Measurements from ENCODE around the gene IL21R. TPM values are rescaled to one million over a fixed set of nuclear protein-coding genes. Genes with fewer than 3 reads are reported as not detected.

The IL21R gene
- total RNA-seq, 5 donors from 2014 or later (not counting 1 experiment from before 2014, with no cell fraction given): 35.6 to 44.3 (median 38.2) TPM

GRCh38 chr16:27402569-27402963 is 592 bp downstream of the IL21R start:
- Mint-ChIP-seq H3K27ac (peak overlapping the region; percentile 96 to 97), H3K27me3 (no peaks in the 10 kb centered on the region), H3K36me3 (no peaks in the 10 kb centered on the region), H3K9me3 (no peaks in the 10 kb centered on the region), H3K4me1 (peaks cover 65 to 81% (median 80%) of the 10 kb centered on the region in 3 donors), H3K4me3 (peak overlapping the region; percentile 88 to 99 (median 92))
- peaks cover 24 to 69% of the 10 kb centered on the region in 2 experiments for H3K4me1 ChIP-seq (ENCODE audit: control insufficient read depth in 1 of 2, extremely low read depth in 1 of 2, insufficient read depth in 2 of 2, low read length in 2 of 2)
- no peaks in the 10 kb centered on the region for H3K9me3 ChIP-seq
- peak overlapping the region; percentile 90 to 98 for H3K4me3 ChIP-seq (ENCODE audit: control insufficient read depth in 1 of 2, extremely low read depth in 1 of 2, low read length in 1 of 2)
- POLR2A ChIA-PET: interaction anchor here (0.8 to 6.8 kb wide), 8 partner anchors 10 to 233 kb away, joined by 3 to 88 read pairs (median 5); partner anchors contain the start of genes GTF3C1 (in 1 of the 2) and KATNIP (in 1 of the 2)
- CTCF ChIA-PET: interaction anchor here (0.6 to 3.2 kb wide), 5 partner anchors 35 to 292 kb away, joined by 3 to 17 read pairs (median 4); no protein-coding TSS in a partner anchor
- H3K36me3 ChIP-seq (ENCODE audit: control insufficient read depth in 2 of 2, extremely low read depth in 1 of 2, insufficient read depth in 1 of 2, low read length in 1 of 2): no peaks in the 10 kb centered on the region
- H3K27me3 ChIP-seq (replicated peaks in 1 of 2; ENCODE audit: control insufficient read depth in 2 of 2, extremely low read depth in 1 of 2, insufficient read depth in 2 of 2, low read length in 1 of 2): no peaks in the 10 kb centered on the region
- DNase-seq (peak in 3 of 35 experiments; percentile 28 to 40 (median 29)), ATAC-seq (replicated peaks in 1 of 4) (peak in 2 of 4 experiments; percentile 1)
- 0% methylated on average over 4 of the region's 8 CpGs for WGBS (ENCODE audit: insufficient coverage)
- peak overlapping the region; percentile 83 for H3K27ac ChIP-seq (ENCODE audit: low read length)

- H3K4me1 ChIP-seq (ENCODE audit: control insufficient read depth in 1 of 2, extremely low read depth in 1 of 2, insufficient read depth in 2 of 2, low read length in 2 of 2): peaks cover 28 to 74% of the 10 kb centered on the region in 2 experiments
- no peaks in the 10 kb centered on the region for H3K9me3 ChIP-seq
- peak overlapping the region; percentile 96 to 97 for H3K27ac Mint-ChIP-seq
- H3K4me1 Mint-ChIP-seq: peaks cover 70 to 86% (median 85%) of the 10 kb centered on the region in 3 donors
- no peaks in the 10 kb centered on the region for H3K9me3 Mint-ChIP-seq
- peak overlapping the region; percentile 88 to 99 (median 92) for H3K4me3 Mint-ChIP-seq
- H3K36me3 ChIP-seq (ENCODE audit: control insufficient read depth in 2 of 2, extremely low read depth in 1 of 2, insufficient read depth in 1 of 2, low read length in 1 of 2): no peaks in the 10 kb centered on the region
- ATAC-seq (replicated peaks in 1 of 4): no peak
- H3K27me3 Mint-ChIP-seq: no peaks in the 10 kb centered on the region
- peak overlapping the region; percentile 90 to 98 for H3K4me3 ChIP-seq (ENCODE audit: control insufficient read depth in 1 of 2, extremely low read depth in 1 of 2, low read length in 1 of 2)
- DNase-seq: peak in 13 of 35 experiments; percentile 19 to 58 (median 32)
- POLR2A ChIA-PET: interaction anchor here (1.4 to 6.8 kb wide), 5 partner anchors 35 to 168 kb away, joined by 5 to 88 read pairs (median 9); partner anchors contain the start of genes GTF3C1 (in 1 of the 2) and KATNIP (in 1 of the 2)
- H3K36me3 Mint-ChIP-seq: peaks cover 2% of the 10 kb centered on the region
- WGBS (ENCODE audit: insufficient coverage): 3% methylated on average over 18 of the region's 20 CpGs
- H3K27ac ChIP-seq (ENCODE audit: low read length): peak overlapping the region; percentile 83
- CTCF ChIA-PET: interaction anchor here (0.6 to 3.2 kb wide), 4 partner anchors 24 to 293 kb away, joined by 3 to 17 read pairs (median 4); no protein-coding TSS in a partner anchor
- no peaks in the 10 kb centered on the region for H3K27me3 ChIP-seq (replicated peaks in 1 of 2; ENCODE audit: control insufficient read depth in 2 of 2, extremely low read depth in 1 of 2, insufficient read depth in 2 of 2, low read length in 1 of 2)
Observed at GRCh38 chr16:27402964-27403600, 1.1 kb downstream of the IL21R start.

GRCh38 chr16:27403601-27403992 is 1.6 kb downstream of the IL21R start:
- Mint-ChIP-seq H3K27ac (peak overlapping the region; percentile 96 to 97), H3K36me3 (peaks cover 5% of the 10 kb centered on the region), H3K27me3 (no peaks in the 10 kb centered on the region), H3K9me3 (no peaks in the 10 kb centered on the region), H3K4me3 (peak overlapping the region; percentile 88 to 99 (median 92)), H3K4me1 (peaks cover 74 to 90% (median 87%) of the 10 kb centered on the region in 3 donors)
- ATAC-seq (replicated peaks in 1 of 4): no peak
- H3K36me3 ChIP-seq (ENCODE audit: control insufficient read depth in 2 of 2, extremely low read depth in 1 of 2, insufficient read depth in 1 of 2, low read length in 1 of 2): no peaks in the 10 kb centered on the region
- peak overlapping the region; percentile 83 for H3K27ac ChIP-seq (ENCODE audit: low read length)
- peaks cover 32 to 79% of the 10 kb centered on the region in 2 experiments for H3K4me1 ChIP-seq (ENCODE audit: control insufficient read depth in 1 of 2, extremely low read depth in 1 of 2, insufficient read depth in 2 of 2, low read length in 2 of 2)
- H3K4me3 ChIP-seq (ENCODE audit: control insufficient read depth in 1 of 2, extremely low read depth in 1 of 2, low read length in 1 of 2): peak overlapping the region; percentile 90 to 98
- CTCF ChIA-PET: interaction anchor here in 1 of 2 donors (0.9 to 3.2 kb wide), 3 partner anchors 23 to 43 kb away, joined by 3 to 17 read pairs (median 3); no protein-coding TSS in a partner anchor
- no peak for DNase-seq
- H3K9me3 ChIP-seq: no peaks in the 10 kb centered on the region
- POLR2A ChIA-PET: interaction anchor here (0.6 to 6.8 kb wide), 6 partner anchors 18 to 169 kb away, joined by 3 to 88 read pairs (median 7); no protein-coding TSS in a partner anchor
- H3K27me3 ChIP-seq (replicated peaks in 1 of 2; ENCODE audit: control insufficient read depth in 2 of 2, extremely low read depth in 1 of 2, insufficient read depth in 2 of 2, low read length in 1 of 2): no peaks in the 10 kb centered on the region
- WGBS (ENCODE audit: insufficient coverage): 19% methylated on average over 4 of the region's 6 CpGs

GRCh38 chr16:27404163-27404823 is 2.3 kb downstream of the IL21R start:
- no peaks in the 10 kb centered on the region for H3K27me3 Mint-ChIP-seq
- ChIA-PET POLR2A (interaction anchor here (0.6 to 6.8 kb wide), 11 partner anchors 14 to 169 kb away, joined by 3 to 88 read pairs (median 5); no protein-coding TSS in a partner anchor), CTCF (interaction anchor here in 1 of 2 donors (0.9 to 1.2 kb wide), 4 partner anchors 18 to 169 kb away, joined by 3 to 4 read pairs (median 3); no protein-coding TSS in a partner anchor)
- Histone ChIP-seq H3K4me3 (ENCODE audit: control insufficient read depth in 1 of 2, extremely low read depth in 1 of 2, low read length in 1 of 2) (peak overlapping the region; percentile 90 to 98), H3K4me1 (ENCODE audit: control insufficient read depth in 1 of 2, extremely low read depth in 1 of 2, insufficient read depth in 2 of 2, low read length in 2 of 2) (peaks cover 36 to 81% of the 10 kb centered on the region in 2 experiments), H3K27ac (ENCODE audit: low read length) (peak overlapping the region; percentile 83), H3K27me3 (replicated peaks in 1 of 2; ENCODE audit: control insufficient read depth in 2 of 2, extremely low read depth in 1 of 2, insufficient read depth in 2 of 2, low read length in 1 of 2) (no peaks in the 10 kb centered on the region), H3K9me3 (no peaks in the 10 kb centered on the region), H3K36me3 (ENCODE audit: control insufficient read depth in 2 of 2, extremely low read depth in 1 of 2, insufficient read depth in 1 of 2, low read length in 1 of 2) (no peaks in the 10 kb centered on the region)
- peak in 1 of 35 experiments; percentile 33 for DNase-seq
- peak overlapping the region; percentile 88 to 99 (median 92) for H3K4me3 Mint-ChIP-seq
- H3K9me3 Mint-ChIP-seq: no peaks in the 10 kb centered on the region
- peaks cover 5% of the 10 kb centered on the region for H3K36me3 Mint-ChIP-seq
- peak overlapping the region; percentile 96 to 97 for H3K27ac Mint-ChIP-seq
- peaks cover 77 to 91% (median 90%) of the 10 kb centered on the region in 3 donors for H3K4me1 Mint-ChIP-seq
- ATAC-seq (replicated peaks in 1 of 4): no peak
- 35% methylated on average over 3 of the region's 10 CpGs for WGBS (ENCODE audit: insufficient coverage)

- Histone ChIP-seq H3K27ac (ENCODE audit: low read length) (peak overlapping the region; percentile 73), H3K9me3 (no peaks in the 10 kb centered on the region), H3K4me1 (ENCODE audit: control insufficient read depth in 1 of 2, extremely low read depth in 1 of 2, insufficient read depth in 2 of 2, low read length in 2 of 2) (peaks cover 34 to 81% of the 10 kb centered on the region in 2 experiments), H3K4me3 (ENCODE audit: control insufficient read depth in 1 of 2, extremely low read depth in 1 of 2, low read length in 1 of 2) (peak overlapping the region; percentile 40 to 68), H3K36me3 (ENCODE audit: control insufficient read depth in 2 of 2, extremely low read depth in 1 of 2, insufficient read depth in 1 of 2, low read length in 1 of 2) (peaks cover 0 to 6% of the 10 kb centered on the region in 2 donors), H3K27me3 (replicated peaks in 1 of 2; ENCODE audit: control insufficient read depth in 2 of 2, extremely low read depth in 1 of 2, insufficient read depth in 2 of 2, low read length in 1 of 2) (no peaks in the 10 kb centered on the region)
- Mint-ChIP-seq H3K4me3 (peak overlapping the region; percentile 88 to 99 (median 92)), H3K36me3 (peaks cover 15% of the 10 kb centered on the region), H3K4me1 (peaks cover 87 to 93% (median 91%) of the 10 kb centered on the region in 3 donors), H3K27ac (peak overlapping the region; percentile 93 to 97), H3K27me3 (no peaks in the 10 kb centered on the region), H3K9me3 (no peaks in the 10 kb centered on the region)
- ATAC-seq (replicated peaks in 1 of 4) (no peak), DNase-seq (peak in 9 of 35 experiments; percentile 25 to 64 (median 38))
- 10% methylated on average over 13 of the region's 19 CpGs for WGBS (ENCODE audit: insufficient coverage)
- ChIA-PET POLR2A (interaction anchor here (0.6 to 6.8 kb wide), 12 partner anchors 14 to 231 kb away, joined by 3 to 88 read pairs (median 3); no protein-coding TSS in a partner anchor), CTCF (interaction anchor here in 1 of 2 donors (0.9 to 3.0 kb wide), 5 partner anchors 16 to 171 kb away, joined by 3 to 12 read pairs (median 3); no protein-coding TSS in a partner anchor)
Observed at GRCh38 chr16:27405546-27406451, 3.8 kb downstream of the IL21R start.
